ENCODE results near the gene EPHA3. TPM values are rescaled to one million over a fixed set of nuclear protein-coding genes. Genes with fewer than 3 reads are reported as not detected.
A peak's percentile ranks its signal among the peaks of the same experiment; 100 is the strongest.

EPHA3 gene
- total and polyA plus RNA-seq, 5 donors from 2014 or later, result not detected

GRCh38 chr3:89504432-89504831 is 397.0 kb downstream of the EPHA3 start:
- H3K9me3 ChIP-seq (ENCODE audit: control insufficient read depth in 2 of 2, low read length in 2 of 2), result no peaks in the 10 kb centered on the region
- H3K4me3 Mint-ChIP-seq, result no peak overlapping the region
- DNase-seq, result no peak
- H3K36me3 ChIP-seq (ENCODE audit: control insufficient read depth, insufficient read depth, low read length), result no peaks in the 10 kb centered on the region
- H3K27me3 Mint-ChIP-seq, result no peaks in the 10 kb centered on the region
- H3K27me3 ChIP-seq (ENCODE audit: control insufficient read depth, insufficient read depth, low read length), result no peaks in the 10 kb centered on the region
- H3K4me1 ChIP-seq (ENCODE audit: control insufficient read depth, insufficient read depth, low read length, poor library complexity, severe bottlenecking), result no peaks in the 10 kb centered on the region
- H3K27ac Mint-ChIP-seq, result no peak overlapping the region
- H3K9me3 Mint-ChIP-seq, result peaks cover 0 to 12% (median 5%) of the 10 kb centered on the region in 7 donors
- H3K27ac ChIP-seq (ENCODE audit: insufficient read depth, low read length, poor library complexity, severe bottlenecking), result no peak overlapping the region
- no peak for ATAC-seq (ENCODE audit: low read depth in 2 of 2)
- H3K4me3 ChIP-seq (ENCODE audit: low read depth, low read length), result no peak overlapping the region
- no peaks in the 10 kb centered on the region for H3K36me3 Mint-ChIP-seq
- no peaks in the 10 kb centered on the region for H3K4me1 Mint-ChIP-seq

GRCh38 chr3:89506462-89507103 is 399.2 kb downstream of the EPHA3 start:
- H3K4me3 ChIP-seq (ENCODE audit: low read depth, low read length), result no peak overlapping the region
- Mint-ChIP-seq H3K9me3 (peaks cover 0 to 16% (median 8%) of the 10 kb centered on the region in 7 donors), H3K27me3 (no peaks in the 10 kb centered on the region), H3K27ac (peak overlapping the region in 1 of 3 donors; percentile 32), H3K4me3 (no peak overlapping the region), H3K4me1 (no peaks in the 10 kb centered on the region), H3K36me3 (no peaks in the 10 kb centered on the region)
- H3K4me1 ChIP-seq (ENCODE audit: control insufficient read depth, insufficient read depth, low read length, poor library complexity, severe bottlenecking), result no peaks in the 10 kb centered on the region
- ATAC-seq (ENCODE audit: low read depth in 2 of 2) (no peak), DNase-seq (no peak)
- no peak overlapping the region for H3K27ac ChIP-seq (ENCODE audit: insufficient read depth, low read length, poor library complexity, severe bottlenecking)
- no peaks in the 10 kb centered on the region for H3K36me3 ChIP-seq (ENCODE audit: control insufficient read depth, insufficient read depth, low read length)
- H3K27me3 ChIP-seq (ENCODE audit: control insufficient read depth, insufficient read depth, low read length), result no peaks in the 10 kb centered on the region
- H3K9me3 ChIP-seq (ENCODE audit: control insufficient read depth in 2 of 2, low read length in 2 of 2), result no peaks in the 10 kb centered on the region

GRCh38 chr3:89521328-89521727 is 413.9 kb downstream of the EPHA3 start:
- Mint-ChIP-seq H3K36me3 (no peaks in the 10 kb centered on the region), H3K9me3 (peaks cover 0 to 23% (median 6%) of the 10 kb centered on the region in 7 donors), H3K27ac (no peak overlapping the region), H3K4me1 (no peaks in the 10 kb centered on the region), H3K27me3 (no peaks in the 10 kb centered on the region), H3K4me3 (no peak overlapping the region)
- H3K27ac ChIP-seq (ENCODE audit: insufficient read depth, low read length, poor library complexity, severe bottlenecking), result no peak overlapping the region
- H3K9me3 ChIP-seq (ENCODE audit: control insufficient read depth in 2 of 2, low read length in 2 of 2), result peaks cover 3 to 8% of the 10 kb centered on the region in 2 experiments
- H3K4me1 ChIP-seq (ENCODE audit: control insufficient read depth, insufficient read depth, low read length, poor library complexity, severe bottlenecking), result no peaks in the 10 kb centered on the region
- H3K4me3 ChIP-seq (ENCODE audit: low read depth, low read length), result no peak overlapping the region
- ATAC-seq (ENCODE audit: low read depth in 2 of 2) (no peak), DNase-seq (no peak)
- H3K36me3 ChIP-seq (ENCODE audit: control insufficient read depth, insufficient read depth, low read length), result no peaks in the 10 kb centered on the region
- H3K27me3 ChIP-seq (ENCODE audit: control insufficient read depth, insufficient read depth, low read length), result no peaks in the 10 kb centered on the region

- no peak overlapping the region for H3K27ac ChIP-seq (ENCODE audit: insufficient read depth, low read length, poor library complexity, severe bottlenecking)
- peaks cover 3 to 8% of the 10 kb centered on the region in 2 experiments for H3K9me3 ChIP-seq (ENCODE audit: control insufficient read depth in 2 of 2, low read length in 2 of 2)
- Mint-ChIP-seq H3K27ac (no peak overlapping the region), H3K36me3 (no peaks in the 10 kb centered on the region), H3K4me3 (no peak overlapping the region), H3K4me1 (no peaks in the 10 kb centered on the region), H3K9me3 (peaks cover 3 to 26% (median 6%) of the 10 kb centered on the region in 7 donors), H3K27me3 (no peaks in the 10 kb centered on the region)
- no peaks in the 10 kb centered on the region for H3K27me3 ChIP-seq (ENCODE audit: control insufficient read depth, insufficient read depth, low read length)
- no peak overlapping the region for H3K4me3 ChIP-seq (ENCODE audit: low read depth, low read length)
- no peaks in the 10 kb centered on the region for H3K4me1 ChIP-seq (ENCODE audit: control insufficient read depth, insufficient read depth, low read length, poor library complexity, severe bottlenecking)
- no peaks in the 10 kb centered on the region for H3K36me3 ChIP-seq (ENCODE audit: control insufficient read depth, insufficient read depth, low read length)
- ATAC-seq (ENCODE audit: low read depth in 2 of 2) (no peak), DNase-seq (no peak)
These were observed 414.7 kb downstream of the EPHA3 start for GRCh38 chr3:89522155-89522554.

GRCh38 chr3:89525609-89526008 is 418.2 kb downstream of the EPHA3 start:
- no peaks in the 10 kb centered on the region for H3K27me3 Mint-ChIP-seq
- no peaks in the 10 kb centered on the region for H3K27me3 ChIP-seq (ENCODE audit: control insufficient read depth, insufficient read depth, low read length)
- ATAC-seq (ENCODE audit: low read depth in 2 of 2) (no peak), DNase-seq (no peak)
- H3K36me3 ChIP-seq (ENCODE audit: control insufficient read depth, insufficient read depth, low read length), result no peaks in the 10 kb centered on the region
- no peak overlapping the region for H3K4me3 Mint-ChIP-seq
- no peak overlapping the region for H3K27ac ChIP-seq (ENCODE audit: insufficient read depth, low read length, poor library complexity, severe bottlenecking)
- no peaks in the 10 kb centered on the region for H3K4me1 Mint-ChIP-seq
- H3K27ac Mint-ChIP-seq, result no peak overlapping the region
- H3K9me3 ChIP-seq (ENCODE audit: control insufficient read depth in 2 of 2, low read length in 2 of 2), result peaks cover 3 to 8% of the 10 kb centered on the region in 2 experiments
- no peaks in the 10 kb centered on the region for H3K4me1 ChIP-seq (ENCODE audit: control insufficient read depth, insufficient read depth, low read length, poor library complexity, severe bottlenecking)
- no peaks in the 10 kb centered on the region for H3K36me3 Mint-ChIP-seq
- no peak overlapping the region for H3K4me3 ChIP-seq (ENCODE audit: low read depth, low read length)
- peaks cover 4 to 34% (median 7%) of the 10 kb centered on the region in 7 donors for H3K9me3 Mint-ChIP-seq

GRCh38 chr3:89527736-89528305 is 420.4 kb downstream of the EPHA3 start:
- Mint-ChIP-seq H3K36me3 (no peaks in the 10 kb centered on the region), H3K9me3 (peaks cover 2 to 31% (median 7%) of the 10 kb centered on the region in 7 donors), H3K27ac (no peak overlapping the region), H3K4me1 (no peaks in the 10 kb centered on the region), H3K27me3 (no peaks in the 10 kb centered on the region), H3K4me3 (no peak overlapping the region)
- ATAC-seq (ENCODE audit: low read depth in 2 of 2), result no peak
- Histone ChIP-seq H3K4me1 (ENCODE audit: control insufficient read depth, insufficient read depth, low read length, poor library complexity, severe bottlenecking) (no peaks in the 10 kb centered on the region), H3K27ac (ENCODE audit: insufficient read depth, low read length, poor library complexity, severe bottlenecking) (no peak overlapping the region), H3K4me3 (ENCODE audit: low read depth, low read length) (no peak overlapping the region), H3K27me3 (ENCODE audit: control insufficient read depth, insufficient read depth, low read length) (no peaks in the 10 kb centered on the region), H3K9me3 (ENCODE audit: control insufficient read depth in 2 of 2, low read length in 2 of 2) (peaks cover 0 to 7% of the 10 kb centered on the region in 2 experiments), H3K36me3 (ENCODE audit: control insufficient read depth, insufficient read depth, low read length) (no peaks in the 10 kb centered on the region)
- no peak for DNase-seq

Measured in CD4-positive, CD25-positive, alpha-beta regulatory T cell (primary cell).